ENCODE measurements around the gene NANS.

- TF ChIP-seq CTCF (IDR thresholded peaks at IDR 0.05) (no peak), POLR2A (IDR thresholded peaks at IDR 0.05) (no peak)
Measured at GRCh38 chr9:98038958-98039357, 17.6 kb upstream of the NANS start.
